GM18870 (cell line): Measurements from ENCODE around the gene CLEC2B.

Experiments
- ATAC-seq: cut with Tn5 transposase; IDR thresholded peaks from one replicate; pipeline ENCODE4 v1.9.1; 2021; ENCODE audit warnings: moderate library complexity; ENCODE audit not compliant: unreplicated experiment

Gene CLEC2B

DNA sequence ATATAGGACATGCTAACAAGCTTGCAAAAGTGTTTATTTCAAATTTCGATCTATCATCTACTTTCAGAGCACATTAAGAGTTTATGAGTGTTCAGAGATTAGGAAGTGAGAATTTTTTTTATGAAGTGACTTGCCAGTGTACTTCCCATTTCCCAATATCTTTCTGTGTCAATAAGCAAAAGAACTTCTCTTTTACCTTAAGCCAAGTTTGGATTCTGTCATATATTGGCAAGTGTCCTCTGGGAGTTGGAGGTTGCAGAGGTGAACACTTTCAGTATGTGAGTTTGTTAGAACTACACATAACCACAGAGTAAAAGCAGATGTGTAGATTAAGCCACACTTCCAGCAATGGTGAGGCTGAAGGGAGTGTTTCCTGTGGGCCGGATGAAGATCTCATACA lies 58.5 kb downstream of the CLEC2B start:
- no peak for ATAC-seq

DNA sequence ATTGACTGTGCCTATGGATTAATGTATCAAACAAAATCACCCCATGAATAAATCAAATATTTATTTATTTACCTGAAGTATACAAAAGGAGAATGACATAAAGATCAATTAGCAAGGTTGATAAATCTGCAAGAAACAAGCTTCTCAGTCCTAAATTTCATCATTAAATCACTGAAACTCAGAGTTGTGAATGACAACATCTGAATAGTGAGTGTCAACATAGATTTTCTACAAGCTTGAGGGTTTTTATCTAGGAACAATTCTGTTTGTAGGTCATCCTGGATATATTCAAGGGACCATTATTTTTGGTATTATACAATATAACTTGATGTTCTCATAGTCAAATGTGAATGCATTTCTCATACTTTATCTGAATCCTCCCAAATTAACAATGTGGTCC lies 59.3 kb downstream of the CLEC2B start:
- no peak for ATAC-seq

DNA sequence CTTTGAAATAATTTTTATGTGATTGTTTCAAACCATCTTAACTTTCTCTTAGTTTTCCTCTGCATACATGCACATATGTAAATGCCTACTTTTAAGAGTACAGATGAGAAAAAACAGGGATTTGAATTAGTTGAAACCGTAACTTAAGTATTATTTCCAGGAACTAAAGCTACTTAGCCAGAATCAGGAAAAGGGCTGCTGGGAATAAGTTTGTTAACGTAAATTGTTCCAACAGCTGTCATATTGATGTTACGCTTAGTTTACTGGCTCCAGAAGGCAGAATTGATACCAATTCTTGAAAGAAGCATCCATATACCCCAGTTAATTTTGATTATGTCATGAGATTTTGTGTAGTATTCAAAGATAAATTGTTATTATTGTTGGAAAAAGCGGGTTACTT lies 59.8 kb downstream of the CLEC2B start:
- no peak for ATAC-seq

DNA sequence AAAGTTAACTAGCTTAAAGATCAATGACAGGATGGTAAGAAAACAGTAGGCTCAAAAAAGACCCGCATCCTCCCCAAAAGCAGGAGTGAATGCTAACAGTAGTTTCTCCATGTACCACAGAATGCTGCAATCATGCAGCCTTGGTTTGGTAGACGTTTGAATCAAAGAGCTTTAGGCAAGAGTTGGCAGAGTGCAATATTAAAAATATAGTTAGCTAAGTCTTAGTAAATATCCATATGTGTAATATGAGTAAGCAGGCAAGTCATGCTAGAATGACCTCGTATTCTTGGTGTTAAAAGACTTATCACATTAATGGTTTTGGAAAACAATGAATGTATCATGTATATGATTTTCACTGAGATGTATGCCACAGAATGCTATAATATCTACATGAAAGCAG lies 60.6 kb downstream of the CLEC2B start:
- ATAC-seq: no peak

DNA sequence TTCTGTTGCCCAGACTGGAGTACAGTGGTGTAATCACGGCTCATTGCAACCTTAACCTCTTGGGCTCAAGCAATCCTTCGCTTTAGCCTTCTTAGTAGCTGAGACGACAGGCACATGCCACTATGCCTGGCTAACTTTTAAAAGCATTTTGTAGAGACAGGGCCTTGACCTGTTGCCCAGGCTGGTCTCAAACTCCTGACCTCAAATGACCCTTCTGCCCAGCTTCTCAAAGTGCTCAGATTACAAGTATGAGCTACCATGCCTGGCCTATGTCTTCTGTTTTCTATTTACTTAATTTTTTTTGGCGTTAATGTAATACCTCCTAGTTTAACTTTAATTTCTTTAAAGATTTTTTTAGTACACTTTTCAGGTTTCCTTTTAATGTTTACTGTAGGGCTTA lies 62.4 kb downstream of the CLEC2B start:
- no peak for ATAC-seq

DNA sequence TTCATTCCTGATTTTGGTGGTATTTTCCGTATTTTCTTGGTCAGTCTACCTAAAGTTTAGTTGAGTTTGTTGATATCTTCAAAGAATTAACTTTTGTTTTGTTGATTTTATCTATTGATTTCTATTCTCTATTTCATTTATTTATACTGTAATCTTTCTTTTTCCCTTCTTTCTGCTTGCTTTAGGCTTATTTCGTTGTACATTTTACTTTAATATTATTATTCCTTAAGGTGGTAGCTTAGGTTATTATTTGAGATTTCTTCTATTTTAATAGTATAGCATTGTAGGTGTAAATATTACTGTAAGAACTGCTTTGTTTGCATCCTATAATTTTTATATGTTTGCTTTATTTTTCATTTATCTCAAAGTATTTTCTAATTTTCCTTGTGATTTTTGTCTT lies 63.3 kb downstream of the CLEC2B start:
- ATAC-seq: no peak
